Measurements from ENCODE around the gene ENDOD1.
"Not testable (repeated sequence)": the region's sequence is repeated elsewhere in the genome, so short reads cannot be mapped to it uniquely, and the experiment has no call there.

ENDOD1 gene

GRCh38 chr11:95104121-95104830 is 14.6 kb downstream of the ENDOD1 start:
- no peak for DNase-seq (ENCODE audit: low read depth in 2 of 2)

GRCh38 chr11:95104856-95105255 is 15.2 kb downstream of the ENDOD1 start:
- DNase-seq (ENCODE audit: low read depth in 2 of 2): no peak

- DNase-seq (ENCODE audit: low read depth in 2 of 2): no peak
These were observed 18.5 kb downstream of the ENDOD1 start for GRCh38 chr11:95108159-95108611.

GRCh38 chr11:95108671-95109551 is 19.3 kb downstream of the ENDOD1 start:
- DNase-seq (ENCODE audit: low read depth in 2 of 2): no peak

- DNase-seq (ENCODE audit: low read depth in 2 of 2): not testable (repeated sequence)
These were observed 21.8 kb downstream of the ENDOD1 start for GRCh38 chr11:95111471-95111870.

- no peak for DNase-seq (ENCODE audit: low read depth in 2 of 2)
These were observed 22.4 kb downstream of the ENDOD1 start for GRCh38 chr11:95111923-95112540.

GRCh38 chr11:95115597-95115996 is 26.0 kb downstream of the ENDOD1 start:
- DNase-seq (ENCODE audit: low read depth in 2 of 2): no peak

GRCh38 chr11:95119361-95120060 is 29.9 kb downstream of the ENDOD1 start:
- no peak for DNase-seq (ENCODE audit: low read depth in 2 of 2)

GRCh38 chr11:95121698-95122097 is 32.1 kb downstream of the ENDOD1 start:
- no peak for DNase-seq (ENCODE audit: low read depth in 2 of 2)

GRCh38 chr11:95123556-95123955 is 33.9 kb downstream of the ENDOD1 start:
- no peak for DNase-seq (ENCODE audit: low read depth in 2 of 2)

GRCh38 chr11:95128602-95129001 is 39.0 kb downstream of the ENDOD1 start:
- no peak for DNase-seq (ENCODE audit: low read depth in 2 of 2)

- no peak for DNase-seq (ENCODE audit: low read depth in 2 of 2)
These were observed 43.3 kb downstream of the ENDOD1 start for GRCh38 chr11:95132956-95133355.

GRCh38 chr11:95134491-95134890 is 44.8 kb downstream of the ENDOD1 start:
- no peak for DNase-seq (ENCODE audit: low read depth in 2 of 2)

GRCh38 chr11:95135155-95135554 is 45.5 kb downstream of the ENDOD1 start:
- DNase-seq (ENCODE audit: low read depth in 2 of 2): no peak

- DNase-seq (ENCODE audit: low read depth in 2 of 2): no peak
These were observed 46.2 kb downstream of the ENDOD1 start for GRCh38 chr11:95135880-95136279.

GRCh38 chr11:95136747-95137146 is 47.1 kb downstream of the ENDOD1 start:
- not testable (repeated sequence) for DNase-seq (ENCODE audit: low read depth in 2 of 2)

GRCh38 chr11:95137299-95137698 is 47.7 kb downstream of the ENDOD1 start:
- DNase-seq (ENCODE audit: low read depth in 2 of 2): no peak

- DNase-seq (ENCODE audit: low read depth in 2 of 2): no peak
These were observed 48.8 kb downstream of the ENDOD1 start for GRCh38 chr11:95138448-95138847.

GRCh38 chr11:95140397-95141033 is 50.9 kb downstream of the ENDOD1 start:
- DNase-seq (ENCODE audit: low read depth in 2 of 2): no peak

GRCh38 chr11:95142431-95142830 is 52.8 kb downstream of the ENDOD1 start:
- DNase-seq (ENCODE audit: low read depth in 2 of 2): no peak

- no peak for DNase-seq (ENCODE audit: low read depth in 2 of 2)
These were observed 53.5 kb downstream of the ENDOD1 start for GRCh38 chr11:95143106-95143681.

All from stimulated activated CD4-positive, alpha-beta T cell treated with anti-CD3 and anti-CD28 coated beads, Interleukin-15, amount 100 ng/mL, for 48 hours (primary cell).